Activated CD4-positive, alpha-beta T cell treated with anti-CD3 and anti-CD28 coated beads, Interleukin-2, amount 50 U/mL, for 24 hours (primary cell): ENCODE measurements around the gene GOLM1.
A peak's percentile ranks its signal among the peaks of the same experiment; 100 is the strongest.
"Not testable (repeated sequence)": the region's sequence is repeated elsewhere in the genome, so short reads cannot be mapped to it uniquely, and the experiment has no call there.

Experiments used
- DNase-seq, 2 donors: peaks; one replicate each; pipeline ENCODE4 v3.0.0-alpha.2; 2020; ENCODE audit warnings: low read depth in 1 of 2, low spot score in 1 of 2

The GOLM1 gene

GRCh38 chr9:86091477-86091876 lies 7.9 kb downstream of the GOLM1 start:
- DNase-seq: no peak

GRCh38 chr9:86082870-86083269 lies 16.5 kb downstream of the GOLM1 start:
- DNase-seq: no peak

GRCh38 chr9:86079865-86080469 lies 19.4 kb downstream of the GOLM1 start:
- no peak for DNase-seq

- no peak for DNase-seq
Measured at GRCh38 chr9:86079421-86079831, 19.9 kb downstream of the GOLM1 start.

- DNase-seq: no peak
Measured at GRCh38 chr9:86078731-86079130, 20.6 kb downstream of the GOLM1 start.

GRCh38 chr9:86077276-86077675 lies 22.1 kb downstream of the GOLM1 start:
- no peak for DNase-seq

GRCh38 chr9:86075132-86076109 lies 23.9 kb downstream of the GOLM1 start:
- DNase-seq: peak in 1 of 2 donors; percentile 13

GRCh38 chr9:86073839-86074238 lies 25.5 kb downstream of the GOLM1 start:
- DNase-seq: no peak

- DNase-seq: no peak
Measured at GRCh38 chr9:86072394-86072877, 26.9 kb downstream of the GOLM1 start.

GRCh38 chr9:86069206-86069869 lies 30.0 kb downstream of the GOLM1 start:
- no peak for DNase-seq

- no peak for DNase-seq
Measured at GRCh38 chr9:86064220-86064619, 35.1 kb downstream of the GOLM1 start.

GRCh38 chr9:86062845-86063693 lies 36.3 kb downstream of the GOLM1 start:
- no peak for DNase-seq

- no peak for DNase-seq
Measured at GRCh38 chr9:86061972-86062739, 37.2 kb downstream of the GOLM1 start.

GRCh38 chr9:86057491-86057890 lies 41.9 kb downstream of the GOLM1 start:
- DNase-seq: no peak

GRCh38 chr9:86054695-86055094 lies 44.7 kb downstream of the GOLM1 start:
- no peak for DNase-seq

GRCh38 chr9:86052556-86053468 lies 46.5 kb downstream of the GOLM1 start:
- DNase-seq: no peak

GRCh38 chr9:86048018-86048742 lies 51.2 kb downstream of the GOLM1 start:
- not testable (repeated sequence) for DNase-seq

GRCh38 chr9:86047361-86047760 lies 52.0 kb downstream of the GOLM1 start:
- DNase-seq: no peak
